NCI-H510A (cell line): Measurements from ENCODE around the gene GIGYF2.
"Not testable (repeated sequence)": the region's sequence is repeated elsewhere in the genome, so short reads cannot be mapped to it uniquely, and the experiment has no call there.

Source experiments
- DNase-seq: peaks from one replicate; lab custom pipeline; 2025; lab: John Stamatoyannopoulos, UW

GIGYF2 gene

GRCh38 chr2:232687382-232688160 is 9.6 kb upstream of the GIGYF2 start:
- no peak for DNase-seq

- DNase-seq = no peak
These were observed 8.9 kb upstream of the GIGYF2 start for GRCh38 chr2:232688201-232688600.

GRCh38 chr2:232689152-232689910 is 7.8 kb upstream of the GIGYF2 start:
- no peak for DNase-seq

- not testable (repeated sequence) for DNase-seq
These were observed 6.0 kb upstream of the GIGYF2 start for GRCh38 chr2:232691117-232691516.

- no peak for DNase-seq
These were observed 3.8 kb upstream of the GIGYF2 start for GRCh38 chr2:232693344-232693743.

- no peak for DNase-seq
These were observed 497 bp upstream of the GIGYF2 start for GRCh38 chr2:232696609-232697058.

GRCh38 chr2:232697807-232698110 is 628 bp downstream of the GIGYF2 start:
- no peak for DNase-seq

- no peak for DNase-seq
These were observed 1.5 kb downstream of the GIGYF2 start for GRCh38 chr2:232698556-232699091.

- DNase-seq = no peak
These were observed 2.0 kb downstream of the GIGYF2 start for GRCh38 chr2:232699110-232699509.

GRCh38 chr2:232700154-232700553 is 3.0 kb downstream of the GIGYF2 start:
- no peak for DNase-seq

- no peak for DNase-seq
These were observed 9.9 kb downstream of the GIGYF2 start for GRCh38 chr2:232707076-232707475.

GRCh38 chr2:232713505-232713904 is 16.4 kb downstream of the GIGYF2 start:
- DNase-seq = no peak

- no peak for DNase-seq
These were observed 17.8 kb downstream of the GIGYF2 start for GRCh38 chr2:232714969-232715368.

GRCh38 chr2:232720056-232720455 is 22.9 kb downstream of the GIGYF2 start:
- DNase-seq = not testable (repeated sequence)

- DNase-seq = no peak
These were observed 24.1 kb downstream of the GIGYF2 start for GRCh38 chr2:232721261-232721660.

- DNase-seq = no peak
These were observed 24.8 kb downstream of the GIGYF2 start for GRCh38 chr2:232721882-232722281.

GRCh38 chr2:232723027-232723426 is 25.9 kb downstream of the GIGYF2 start:
- DNase-seq = no peak

GRCh38 chr2:232728785-232729184 is 31.7 kb downstream of the GIGYF2 start:
- no peak for DNase-seq

GRCh38 chr2:232731470-232731869 is 34.3 kb downstream of the GIGYF2 start:
- DNase-seq = no peak

GRCh38 chr2:232741294-232741693 is 44.2 kb downstream of the GIGYF2 start:
- no peak for DNase-seq

GRCh38 chr2:232741972-232742371 is 44.8 kb downstream of the GIGYF2 start:
- no peak for DNase-seq

- DNase-seq = no peak
These were observed 47.8 kb downstream of the GIGYF2 start for GRCh38 chr2:232744963-232745362.

GRCh38 chr2:232748038-232748437 is 50.9 kb downstream of the GIGYF2 start:
- DNase-seq = no peak
